Colonic mucosa (tissue), 4 donors: ENCODE results near the gene RETN. TPM values are rescaled to one million over a fixed set of nuclear protein-coding genes. Genes with fewer than 3 reads are reported as not detected.

Experiments
- DNase-seq: peaks from one replicate; pipeline ENCODE4 v3.0.0-alpha.2; 2020
- H3K27ac ChIP-seq: fragments of 200-600 bp; one replicate; pipeline ENCODE4 v1.8.0; 2021
- H3K27me3 ChIP-seq: fragments of 200-600 bp; one replicate; pipeline ENCODE4 v1.8.0; 2021
- H3K36me3 ChIP-seq: fragments of 200-600 bp; one replicate; pipeline ENCODE4 v1.8.0; 2021
- H3K4me1 ChIP-seq: fragments of 200-600 bp; one replicate; pipeline ENCODE4 v1.8.0; 2021; ENCODE audit warnings: mild to moderate bottlenecking
- H3K4me3 ChIP-seq: fragments of 200-600 bp; one replicate; pipeline ENCODE4 v1.8.0; 2021
- H3K9ac ChIP-seq, 2 donors: one replicate each; pipeline ENCODE4 v1.7.0; 2013; ENCODE audit warnings: control low read depth in 2 of 2, low read depth in 2 of 2, low read length in 2 of 2
- H3K9me3 ChIP-seq: fragments of 200-600 bp; one replicate; pipeline ENCODE4 v1.8.0; 2021
- intact Hi-C: fragments of 100-400 bp; cut with DNase I; formaldehyde crosslinking; loops from one replicate; pipeline ENCODE4 v1.14.1; 2022
- total RNA-seq, 2 donors: library from RNA; stranded (reverse); fragmentation: NEBNext Ultra II Directional in 1 of 2; extraction: Animal tissue kit (Norgen Biotek cat#: 25700) in 1 of 2; gene quantifications; one replicate each; pipeline ENCODE4 v1.2.1, GENCODE V29; 2021
- TF ChIP-seq, protein P1 (sequence below): fragments of 200-600 bp; IDR thresholded peaks from one replicate; pipeline ENCODE4 v1.8.0; 2022; ENCODE audit warnings: antibody characterized with exemption, mild to moderate bottlenecking
- donor health status: healthy.
- donor health status: DM: no; HTN: no; CAD: no.
- donor health status: DM: no; HTN: no; CAD: no.

RETN gene
- total RNA-seq, 2 donors from 2014 or later, result not detected

DNA sequence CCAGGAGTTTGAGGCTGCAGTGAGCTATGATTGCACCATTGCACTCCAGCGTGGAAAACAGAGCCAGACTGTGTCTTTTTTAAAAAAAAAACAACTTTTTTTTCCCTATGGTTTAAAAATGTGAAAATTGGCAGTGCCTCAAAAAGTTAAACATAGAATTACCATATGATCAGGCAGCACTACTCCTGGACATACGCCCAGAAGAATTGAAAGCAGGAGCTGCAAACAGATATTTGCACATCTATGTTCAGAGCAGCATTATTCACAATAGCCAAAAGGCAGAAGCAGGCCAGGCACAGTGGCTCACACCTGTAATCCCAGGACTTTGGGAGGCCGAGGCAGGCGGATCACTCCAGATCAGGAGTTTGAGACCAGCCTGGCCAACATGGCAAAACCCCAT lies 3.8 kb upstream of the RETN start:
- H3K27ac ChIP-seq, result no peak overlapping the region
- no peaks in the 10 kb centered on the region for H3K27me3 ChIP-seq
- intact Hi-C loops, result no loop called here
- H3K36me3 ChIP-seq, result no peaks in the 10 kb centered on the region
- DNase-seq, result no peak
- TF ChIP-seq, protein P1, sequence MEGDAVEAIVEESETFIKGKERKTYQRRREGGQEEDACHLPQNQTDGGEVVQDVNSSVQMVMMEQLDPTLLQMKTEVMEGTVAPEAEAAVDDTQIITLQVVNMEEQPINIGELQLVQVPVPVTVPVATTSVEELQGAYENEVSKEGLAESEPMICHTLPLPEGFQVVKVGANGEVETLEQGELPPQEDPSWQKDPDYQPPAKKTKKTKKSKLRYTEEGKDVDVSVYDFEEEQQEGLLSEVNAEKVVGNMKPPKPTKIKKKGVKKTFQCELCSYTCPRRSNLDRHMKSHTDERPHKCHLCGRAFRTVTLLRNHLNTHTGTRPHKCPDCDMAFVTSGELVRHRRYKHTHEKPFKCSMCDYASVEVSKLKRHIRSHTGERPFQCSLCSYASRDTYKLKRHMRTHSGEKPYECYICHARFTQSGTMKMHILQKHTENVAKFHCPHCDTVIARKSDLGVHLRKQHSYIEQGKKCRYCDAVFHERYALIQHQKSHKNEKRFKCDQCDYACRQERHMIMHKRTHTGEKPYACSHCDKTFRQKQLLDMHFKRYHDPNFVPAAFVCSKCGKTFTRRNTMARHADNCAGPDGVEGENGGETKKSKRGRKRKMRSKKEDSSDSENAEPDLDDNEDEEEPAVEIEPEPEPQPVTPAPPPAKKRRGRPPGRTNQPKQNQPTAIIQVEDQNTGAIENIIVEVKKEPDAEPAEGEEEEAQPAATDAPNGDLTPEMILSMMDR, result no peak
- H3K9me3 ChIP-seq, result no peaks in the 10 kb centered on the region
- H3K4me1 ChIP-seq, result no peaks in the 10 kb centered on the region
- H3K9ac ChIP-seq, result no peak overlapping the region
- no peak overlapping the region for H3K4me3 ChIP-seq

DNA sequence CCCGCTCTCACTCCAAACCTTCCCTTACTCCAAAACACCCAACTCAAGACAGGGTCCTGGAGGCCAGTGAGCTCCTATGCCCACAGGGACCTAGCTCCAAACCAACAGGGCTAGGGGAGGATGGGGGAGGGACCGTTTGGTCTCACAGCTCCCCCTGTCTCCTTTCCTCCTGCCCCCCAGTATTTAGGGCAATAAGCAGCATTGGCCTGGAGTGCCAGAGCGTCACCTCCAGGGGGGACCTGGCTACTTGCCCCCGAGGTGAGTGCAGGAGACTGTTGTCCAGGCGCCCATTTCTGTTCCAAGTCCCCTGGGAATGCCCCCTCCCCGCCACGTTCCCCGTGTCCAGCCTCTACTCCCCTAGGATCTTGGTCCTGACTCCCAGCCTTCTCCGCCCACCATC lies 792 bp downstream of the RETN start:
- Histone ChIP-seq H3K9ac (no peak overlapping the region), H3K27ac (no peak overlapping the region), H3K4me3 (no peak overlapping the region), H3K27me3 (peaks cover 3% of the 10 kb centered on the region), H3K36me3 (no peaks in the 10 kb centered on the region), H3K9me3 (no peaks in the 10 kb centered on the region), H3K4me1 (no peaks in the 10 kb centered on the region)
- TF ChIP-seq, protein P1, result no peak
- intact Hi-C loops, result loop anchor here (10.0 kb wide), 1 partner anchor 315 kb away; no protein-coding TSS in a partner anchor
- no peak for DNase-seq

DNA sequence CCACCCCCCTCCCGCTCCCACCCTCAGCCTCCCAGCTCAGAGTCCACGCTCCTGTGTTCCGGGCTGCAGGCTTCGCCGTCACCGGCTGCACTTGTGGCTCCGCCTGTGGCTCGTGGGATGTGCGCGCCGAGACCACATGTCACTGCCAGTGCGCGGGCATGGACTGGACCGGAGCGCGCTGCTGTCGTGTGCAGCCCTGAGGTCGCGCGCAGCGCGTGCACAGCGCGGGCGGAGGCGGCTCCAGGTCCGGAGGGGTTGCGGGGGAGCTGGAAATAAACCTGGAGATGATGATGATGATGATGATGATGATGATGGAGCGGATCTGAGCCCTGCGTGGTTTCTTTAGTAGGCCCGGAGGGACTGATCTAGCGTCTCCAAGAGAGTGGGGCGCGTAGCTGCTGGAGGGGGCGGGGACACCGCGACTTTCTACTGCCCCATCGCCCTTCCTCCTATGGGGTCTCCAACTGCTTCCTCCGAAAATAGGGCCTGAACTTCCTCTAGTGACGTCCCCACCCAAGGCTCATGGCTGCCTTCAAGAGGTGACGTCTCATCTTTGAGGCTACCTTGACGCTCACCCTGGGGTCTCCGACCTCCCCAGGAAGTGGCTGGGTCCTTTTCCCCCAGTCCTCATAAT lies 1.4 kb downstream of the RETN start:
- no peaks in the 10 kb centered on the region for H3K9me3 ChIP-seq
- no peak overlapping the region for H3K9ac ChIP-seq
- peaks cover 3% of the 10 kb centered on the region for H3K27me3 ChIP-seq
- H3K4me1 ChIP-seq, result no peaks in the 10 kb centered on the region
- TF ChIP-seq, protein P1, result no peak
- no peaks in the 10 kb centered on the region for H3K36me3 ChIP-seq
- no peak for DNase-seq
- no peak overlapping the region for H3K27ac ChIP-seq
- intact Hi-C loops, result loop anchor here (10.0 kb wide), 1 partner anchor 315 kb away; no protein-coding TSS in a partner anchor
- no peak overlapping the region for H3K4me3 ChIP-seq

DNA sequence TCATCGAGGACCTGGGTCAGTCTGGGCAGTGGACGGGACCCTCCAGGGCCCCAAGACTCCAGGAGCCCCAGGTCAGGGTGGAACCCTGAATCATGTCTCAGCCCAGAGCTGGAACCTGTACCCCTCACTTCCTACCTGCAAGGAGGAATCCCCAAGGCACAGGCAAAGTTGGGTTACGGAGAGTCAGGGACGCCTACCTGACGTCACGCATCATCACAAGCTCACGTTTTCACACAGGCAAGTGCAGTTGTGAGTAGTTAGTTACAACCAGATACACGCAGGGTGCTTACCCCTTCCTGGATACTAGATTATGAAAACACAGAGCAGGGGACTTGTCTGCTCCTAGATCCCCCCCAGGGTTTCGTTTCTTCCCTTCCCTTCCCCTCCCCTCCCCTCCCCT lies 1.9 kb downstream of the RETN start:
- no peaks in the 10 kb centered on the region for H3K4me1 ChIP-seq
- H3K27me3 ChIP-seq, result peaks cover 3% of the 10 kb centered on the region
- H3K9me3 ChIP-seq, result no peaks in the 10 kb centered on the region
- no peak for DNase-seq
- H3K27ac ChIP-seq, result no peak overlapping the region
- no peaks in the 10 kb centered on the region for H3K36me3 ChIP-seq
- H3K9ac ChIP-seq, result no peak overlapping the region
- intact Hi-C loops, result loop anchor here (10.0 kb wide), 1 partner anchor 316 kb away; no protein-coding TSS in a partner anchor
- TF ChIP-seq, protein P1, result no peak
- no peak overlapping the region for H3K4me3 ChIP-seq

DNA sequence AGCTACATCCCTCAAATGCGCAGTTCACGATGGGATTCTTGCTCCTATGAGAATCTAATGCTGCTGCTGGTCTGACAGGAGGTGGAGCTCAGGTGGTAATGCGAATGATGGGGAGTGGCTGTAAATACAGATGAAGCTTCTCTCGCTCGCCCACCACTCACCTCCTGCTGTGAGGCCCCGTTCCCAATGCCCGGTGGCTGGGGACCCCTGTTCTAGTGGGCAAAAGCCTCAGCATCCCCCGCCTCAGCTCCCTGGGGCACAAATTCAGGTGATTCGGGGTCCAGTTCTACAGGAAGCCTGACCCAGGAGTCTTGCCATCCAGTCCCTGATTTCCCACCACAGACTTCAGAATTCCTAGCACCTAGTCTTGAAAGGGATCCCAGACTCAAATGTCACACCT lies 3.7 kb downstream of the RETN start:
- no peak overlapping the region for H3K9ac ChIP-seq
- no peak overlapping the region for H3K4me3 ChIP-seq
- DNase-seq, result no peak
- TF ChIP-seq, protein P1, result no peak
- peaks cover 3% of the 10 kb centered on the region for H3K27me3 ChIP-seq
- intact Hi-C loops, result loop anchor here (10.0 kb wide), 1 partner anchor 318 kb away; no protein-coding TSS in a partner anchor
- no peak overlapping the region for H3K27ac ChIP-seq
- H3K36me3 ChIP-seq, result no peaks in the 10 kb centered on the region
- H3K9me3 ChIP-seq, result no peaks in the 10 kb centered on the region
- no peaks in the 10 kb centered on the region for H3K4me1 ChIP-seq
